Left cardiac atrium (tissue), 4 donors: Measurements from ENCODE around the gene CCR9. TPM values are rescaled to one million over a fixed set of nuclear protein-coding genes. Genes with fewer than 3 reads are reported as not detected.

ENCODE experiments used
- ATAC-seq, 2 donors: fragments of 200-7000 bp; cut with Tn5 transposase; one replicate each; pipeline ENCODE4 v1.9.1; 2020; ENCODE audit warnings: mild to moderate bottlenecking in 2 of 2, moderate library complexity in 2 of 2
- DNase-seq: peaks from one replicate; pipeline ENCODE4 v3.0.0-alpha.2; 2020
- intact Hi-C, 2 donors: fragments of 100-400 bp; cut with DNase I; formaldehyde crosslinking; loops; one replicate each; pipeline versions ENCODE4 v1.14.1 to v1.15.1; 2022 to 2023
- total RNA-seq, 2 donors: library from RNA; stranded (reverse); fragmentation: NEBNext Ultra II Directional; extraction: Animal tissue kit (Norgen Biotek cat#: 25700); gene quantifications; one replicate each; pipeline ENCODE4 v1.2.1, GENCODE V29; 2021
- donor health status: DM: no; HTN: yes; CAD: no.
- donor health status: DM: no; HTN: yes; CAD: no; lungs with severe emphysema.
- donor health status: DM: yes; HTN: yes; CAD: no.
- donor health status: Dilated cardiomyopathy.

The CCR9 gene
- total RNA-seq, 2 donors from 2014 or later = not detected

- ATAC-seq (no peak), DNase-seq (no peak)
- intact Hi-C loops = no loop called here
These were observed 10.6 kb downstream of the CCR9 start for GRCh38 chr3:45896956-45897355.

- ATAC-seq (no peak), DNase-seq (no peak)
- intact Hi-C loops = no loop called here
These were observed 18.6 kb downstream of the CCR9 start for GRCh38 chr3:45904931-45905330.

- no peak for DNase-seq
- intact Hi-C loops = no loop called here
- ATAC-seq = no peak
These were observed 19.4 kb downstream of the CCR9 start for GRCh38 chr3:45905755-45906154.

GRCh38 chr3:45906681-45907407, 20.5 kb downstream of the CCR9 start:
- DNase-seq (peak; percentile 29), ATAC-seq (peak in 1 of 2 donors; percentile 67)
- intact Hi-C loops = no loop called here

- ATAC-seq (no peak), DNase-seq (no peak)
- intact Hi-C loops = no loop called here
These were observed 21.7 kb downstream of the CCR9 start for GRCh38 chr3:45907769-45908705.

GRCh38 chr3:45908761-45909160, 22.4 kb downstream of the CCR9 start:
- ATAC-seq (no peak), DNase-seq (no peak)
- intact Hi-C loops = no loop called here

GRCh38 chr3:45909542-45909941, 23.2 kb downstream of the CCR9 start:
- intact Hi-C loops = no loop called here
- ATAC-seq = no peak
- DNase-seq = no peak

- no peak for DNase-seq
- ATAC-seq = no peak
- intact Hi-C loops = no loop called here
These were observed 24.5 kb downstream of the CCR9 start for GRCh38 chr3:45910892-45911291.

- DNase-seq (no peak), ATAC-seq (no peak)
- intact Hi-C loops = no loop called here
These were observed 25.3 kb downstream of the CCR9 start for GRCh38 chr3:45911511-45912226.

GRCh38 chr3:45912435-45912834, 26.1 kb downstream of the CCR9 start:
- ATAC-seq (no peak), DNase-seq (no peak)
- intact Hi-C loops = no loop called here

- no peak for DNase-seq
- intact Hi-C loops = no loop called here
- no peak for ATAC-seq
These were observed 28.2 kb downstream of the CCR9 start for GRCh38 chr3:45914362-45915058.

- intact Hi-C loops = no loop called here
- no peak for DNase-seq
- ATAC-seq = no peak
These were observed 28.7 kb downstream of the CCR9 start for GRCh38 chr3:45915059-45915439.

GRCh38 chr3:45915518-45916231, 29.3 kb downstream of the CCR9 start:
- ATAC-seq (peak; percentile 48 to 70), DNase-seq (no peak)
- intact Hi-C loops = no loop called here

GRCh38 chr3:45917146-45917898, 31.0 kb downstream of the CCR9 start:
- ATAC-seq = no peak
- DNase-seq = no peak
- intact Hi-C loops = no loop called here

- DNase-seq (no peak), ATAC-seq (no peak)
- intact Hi-C loops = loop anchor here in 1 of 2 donors (10.0 kb wide), 1 partner anchor 157 kb away; no protein-coding TSS in a partner anchor
These were observed 35.1 kb downstream of the CCR9 start for GRCh38 chr3:45921158-45922038.

- no peak for DNase-seq
- ATAC-seq = no peak
- intact Hi-C loops = loop anchor here in 1 of 2 donors (10.0 kb wide), 1 partner anchor 157 kb away; no protein-coding TSS in a partner anchor
These were observed 35.6 kb downstream of the CCR9 start for GRCh38 chr3:45922039-45922326.
